Measurements from ENCODE around the gene ACAA1.
A peak's percentile ranks its signal among the peaks of the same experiment; 100 is the strongest.

Gene ACAA1

GRCh38 chr3:38118421-38119247 lies 18.3 kb downstream of the ACAA1 start:
- DNase-seq (ENCODE audit: low read depth): no peak

DNA sequence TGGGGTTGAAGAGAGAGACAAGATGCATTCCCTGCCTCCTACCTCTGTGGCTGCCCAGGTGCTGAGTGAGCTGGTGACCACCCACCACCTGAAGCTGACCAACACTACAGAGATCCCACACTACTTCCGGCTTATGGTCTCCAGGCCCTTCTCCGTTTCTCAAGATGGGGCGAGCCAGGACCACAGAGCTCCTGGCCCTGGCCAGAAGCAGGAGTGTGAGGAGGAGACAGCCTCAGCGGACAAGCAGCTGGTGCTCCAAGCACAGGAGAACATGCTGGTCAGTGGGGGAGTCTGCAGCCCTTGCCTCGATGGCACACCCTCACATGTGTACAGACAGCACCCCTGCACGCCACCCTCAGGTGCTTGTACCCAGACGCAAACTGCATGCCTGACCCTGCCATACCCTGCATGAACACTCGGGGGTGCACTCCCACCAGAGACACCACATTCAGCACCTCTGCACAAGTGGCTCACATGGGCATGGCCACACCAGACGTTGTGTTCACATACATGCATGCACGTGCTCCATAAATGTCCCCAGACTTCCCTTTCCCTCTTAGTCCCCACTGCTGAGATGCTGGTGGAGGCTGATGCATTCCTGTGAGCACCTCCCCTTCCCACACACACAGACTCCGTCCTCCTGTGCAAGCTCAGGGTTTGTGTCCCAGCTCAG lies 19.0 kb downstream of the ACAA1 start:
- peak; percentile 45 for DNase-seq (ENCODE audit: low read depth)

DNA sequence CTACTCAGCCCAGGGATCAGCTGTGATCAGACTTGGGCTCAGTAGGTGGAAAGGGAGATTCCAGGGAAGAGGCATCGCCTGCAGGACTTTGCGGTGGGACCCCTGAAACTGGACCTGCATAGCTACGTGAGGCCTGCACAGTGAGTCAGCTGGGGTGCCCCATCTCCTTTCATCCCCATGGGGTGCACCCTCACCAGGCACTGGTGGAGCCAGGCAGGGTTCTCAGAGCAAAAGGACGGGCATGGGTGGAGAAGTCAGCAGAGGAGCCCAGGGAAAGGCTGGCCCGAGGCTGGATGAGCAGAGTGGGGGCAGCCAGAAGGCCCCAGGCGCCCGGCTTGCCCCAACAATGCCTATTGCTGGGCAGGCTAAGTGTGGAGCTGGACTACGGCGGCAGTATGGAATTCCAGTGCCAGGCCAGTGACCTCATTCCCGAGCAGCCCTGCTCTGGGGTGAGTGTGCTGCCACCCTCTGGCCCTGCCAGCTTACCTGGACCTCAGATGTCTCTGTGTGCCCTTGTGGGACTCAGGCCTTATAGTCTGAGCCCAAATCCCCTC lies 19.7 kb downstream of the ACAA1 start:
- DNase-seq (ENCODE audit: low read depth): no peak

DNA sequence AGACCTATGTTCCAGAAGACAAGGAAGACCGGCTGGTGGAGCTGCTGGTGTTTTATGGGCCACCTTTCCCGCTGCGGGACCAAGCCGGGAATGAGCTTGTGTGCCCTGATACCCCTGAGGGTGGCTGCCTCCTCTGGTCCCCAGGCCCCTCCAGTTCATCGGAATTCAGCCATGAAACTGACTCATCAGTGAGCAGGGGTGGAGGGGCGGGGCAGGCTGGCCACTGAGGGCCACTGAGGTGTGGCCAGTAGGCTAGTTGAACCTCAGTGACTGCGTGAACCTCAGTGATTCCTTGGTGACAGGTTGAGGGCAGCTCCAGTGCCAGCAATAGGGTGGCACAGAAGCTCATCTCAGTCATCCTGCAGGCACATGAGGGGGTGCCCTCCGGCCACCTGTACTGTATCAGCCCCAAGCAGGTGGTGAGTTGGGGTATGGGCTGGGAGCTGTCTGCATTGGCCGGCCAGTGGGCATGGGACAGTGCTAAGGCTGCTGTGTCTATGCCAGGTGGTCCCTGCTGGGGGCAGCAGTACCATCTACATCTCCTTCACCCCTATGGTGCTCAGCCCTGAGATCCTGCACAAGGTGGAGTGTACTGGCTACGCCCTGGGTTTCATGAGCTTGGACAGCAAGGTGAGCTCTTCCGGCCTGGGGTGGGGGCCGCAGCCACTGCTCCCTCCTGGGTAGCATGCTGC lies 20.3 kb downstream of the ACAA1 start:
- DNase-seq (ENCODE audit: low read depth): no peak

DNA sequence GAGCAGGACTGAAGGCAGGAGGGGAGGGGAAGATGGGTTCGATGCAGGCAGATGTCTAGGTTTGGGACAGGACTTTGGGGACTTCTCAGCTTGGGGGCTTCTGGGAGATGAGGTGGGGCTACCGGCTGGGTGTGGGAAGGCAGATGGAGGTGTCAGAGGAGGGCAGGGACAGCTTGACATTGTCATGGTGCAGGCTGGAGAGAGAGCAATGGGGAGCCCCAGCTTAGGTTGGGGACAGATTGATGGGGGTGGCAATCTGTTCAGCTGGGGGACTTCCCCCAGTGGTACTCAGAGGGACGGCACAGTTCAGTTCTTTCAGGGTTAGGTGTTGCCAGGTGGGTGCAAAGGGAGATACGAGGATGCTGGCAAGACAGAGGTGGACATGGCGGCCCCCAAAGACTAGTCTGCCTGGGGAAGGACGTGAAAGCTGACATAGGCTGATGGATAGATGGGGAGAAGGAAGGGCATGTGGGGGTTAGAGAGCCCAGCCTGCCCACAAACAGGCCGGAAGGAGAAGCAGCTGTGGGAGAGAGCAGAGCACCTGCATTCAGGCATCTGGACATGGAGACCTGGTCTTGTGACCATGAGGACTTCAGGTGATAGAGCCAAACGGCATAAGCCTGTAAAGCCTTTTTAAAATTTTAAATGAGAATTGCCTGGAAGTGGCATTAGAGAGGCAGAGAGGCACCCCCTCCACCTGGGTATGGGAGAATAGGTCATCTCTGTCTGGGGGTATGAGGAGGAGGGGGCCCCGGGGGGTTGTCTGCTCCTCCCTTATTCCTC lies 21.1 kb downstream of the ACAA1 start:
- no peak for DNase-seq (ENCODE audit: low read depth)

DNA sequence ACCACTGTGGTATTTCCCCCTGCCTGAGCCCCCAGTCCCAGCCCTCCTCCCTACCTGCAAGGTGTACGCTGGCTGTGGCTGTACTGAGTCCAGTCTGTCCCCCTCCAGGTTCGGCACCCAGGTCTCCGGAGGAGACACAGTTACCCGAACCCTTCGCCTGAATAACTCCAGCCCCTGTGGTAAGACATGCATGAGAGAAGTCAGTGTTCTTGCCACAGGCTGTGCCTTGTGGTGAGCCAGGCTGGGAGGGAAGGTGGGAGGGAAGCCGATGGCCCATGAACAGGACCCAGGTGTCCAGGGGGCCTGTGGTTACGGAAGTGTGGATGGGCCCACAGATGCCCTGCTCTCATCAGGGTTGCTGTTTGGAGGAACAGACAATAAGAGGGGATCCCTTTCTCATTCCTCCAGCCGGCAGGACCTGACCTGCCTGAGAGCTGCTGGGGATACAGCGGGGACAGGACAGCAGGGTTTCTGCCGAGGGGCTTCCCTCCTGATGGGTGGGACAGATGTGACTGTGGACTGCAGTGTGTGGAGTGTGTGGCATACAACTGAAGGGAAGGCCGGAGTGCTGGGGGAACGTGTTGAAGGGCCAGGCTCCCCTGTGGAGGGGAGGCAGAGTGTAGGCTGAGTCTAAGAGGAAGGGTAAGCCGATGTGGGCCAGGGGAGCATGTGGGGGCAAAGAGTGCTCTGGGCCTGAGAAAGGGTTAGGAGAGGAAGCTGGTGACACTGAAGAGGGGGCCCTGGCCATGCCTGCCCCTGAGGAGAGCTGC lies 21.9 kb downstream of the ACAA1 start:
- no peak for DNase-seq (ENCODE audit: low read depth)

DNA sequence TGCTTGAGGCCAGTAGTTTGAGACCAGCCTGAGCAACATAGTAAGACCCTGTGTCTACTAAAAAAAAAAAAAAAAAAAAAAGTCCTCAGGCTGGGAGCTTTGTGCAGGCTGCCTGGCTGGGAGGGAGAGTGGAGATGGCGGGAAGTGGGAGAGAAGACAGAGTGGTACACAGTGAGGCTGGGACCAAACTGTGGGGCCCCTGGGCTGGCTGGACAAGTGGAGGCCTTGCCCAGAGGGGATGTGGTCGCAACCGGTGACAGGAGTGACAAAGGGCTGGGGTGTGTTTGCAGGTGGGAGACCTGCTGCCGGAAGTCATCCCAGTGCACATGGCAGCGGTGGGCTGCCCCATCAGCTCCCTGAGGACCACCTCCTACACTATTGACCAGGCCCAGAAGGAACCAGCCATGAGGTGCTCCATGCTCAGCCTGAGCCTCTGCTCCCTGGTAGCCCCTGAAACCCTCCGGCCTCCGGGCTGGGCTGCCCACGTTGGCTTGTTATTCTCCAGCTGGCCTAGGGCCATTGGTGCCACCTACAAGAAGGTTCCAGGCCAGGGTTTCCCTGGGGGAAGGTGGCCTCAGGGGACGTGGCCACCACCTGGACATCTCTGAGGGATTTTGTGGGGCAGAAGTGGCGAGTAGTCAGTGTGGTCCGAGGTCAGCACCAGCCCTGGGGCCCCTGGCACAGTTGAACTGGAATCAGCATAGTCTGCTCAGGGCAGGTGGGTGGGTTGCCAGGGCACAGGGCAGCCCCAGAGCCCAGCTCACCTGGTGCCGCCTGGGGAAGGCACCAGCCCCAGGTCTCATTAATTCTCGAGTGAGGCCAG lies 22.7 kb downstream of the ACAA1 start:
- no peak for DNase-seq (ENCODE audit: low read depth)

- DNase-seq (ENCODE audit: low read depth): no peak
Measured at GRCh38 chr3:38112378-38112761, 24.6 kb downstream of the ACAA1 start.

- DNase-seq (ENCODE audit: low read depth): no peak
Measured at GRCh38 chr3:38111696-38112377, 25.1 kb downstream of the ACAA1 start.

DNA sequence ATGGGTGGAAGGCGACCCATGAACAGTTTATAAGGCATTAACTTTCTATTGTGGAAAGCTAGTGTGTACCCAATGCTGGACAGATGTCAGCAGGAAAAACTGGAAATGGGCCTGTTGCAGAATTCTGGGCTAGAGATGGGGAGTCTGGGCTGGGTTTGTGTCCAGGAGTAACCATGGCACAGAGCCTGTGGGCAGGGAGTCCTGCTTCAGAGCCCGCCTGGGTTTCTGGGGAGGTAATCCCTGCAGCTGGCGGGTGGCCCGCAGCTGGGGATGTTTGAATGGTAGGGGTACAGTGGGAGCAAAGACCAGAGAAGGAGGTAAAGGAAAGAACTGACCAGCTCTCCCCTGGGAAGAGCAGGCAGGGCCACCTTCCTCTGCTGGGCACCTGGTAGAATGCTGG lies 25.7 kb downstream of the ACAA1 start:
- DNase-seq (ENCODE audit: low read depth): no peak

GRCh38 chr3:38110314-38111050 lies 26.4 kb downstream of the ACAA1 start:
- DNase-seq (ENCODE audit: low read depth): no peak

DNA sequence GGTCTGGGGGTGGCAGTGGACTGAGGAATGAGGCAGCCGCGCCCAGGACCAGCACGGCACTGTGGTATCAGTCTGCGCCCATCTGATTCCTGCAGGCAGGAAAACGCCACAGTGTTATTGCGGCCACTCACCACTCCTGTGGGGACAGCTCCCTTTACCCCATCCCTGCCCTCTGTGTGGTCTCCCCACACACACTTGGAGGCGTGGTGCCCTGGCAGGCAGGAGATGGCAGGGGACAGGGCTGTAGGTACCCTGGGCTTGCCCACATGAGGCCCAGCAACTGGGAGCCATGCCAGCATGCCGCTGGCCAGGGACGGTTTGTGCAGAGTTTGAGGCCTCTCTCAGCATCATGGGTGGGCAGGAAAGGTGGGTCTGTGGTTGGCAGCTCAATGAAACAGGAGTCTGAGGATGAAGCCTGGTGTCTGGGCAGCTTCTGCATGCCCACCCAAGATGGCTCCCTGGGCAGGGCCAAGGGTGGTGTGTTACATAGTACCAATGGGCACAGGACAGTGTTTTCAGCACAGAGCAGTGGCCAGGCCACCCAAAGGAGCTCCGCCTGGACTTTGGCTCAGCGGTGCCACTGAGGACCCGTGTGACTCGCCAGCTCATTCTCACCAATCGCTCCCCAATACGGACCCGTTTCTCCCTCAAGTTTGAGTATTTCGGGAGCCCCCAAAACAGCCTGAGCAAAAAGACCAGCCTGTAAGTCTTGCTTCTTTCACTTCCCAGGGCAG lies 27.2 kb downstream of the ACAA1 start:
- no peak for DNase-seq (ENCODE audit: low read depth)

DNA sequence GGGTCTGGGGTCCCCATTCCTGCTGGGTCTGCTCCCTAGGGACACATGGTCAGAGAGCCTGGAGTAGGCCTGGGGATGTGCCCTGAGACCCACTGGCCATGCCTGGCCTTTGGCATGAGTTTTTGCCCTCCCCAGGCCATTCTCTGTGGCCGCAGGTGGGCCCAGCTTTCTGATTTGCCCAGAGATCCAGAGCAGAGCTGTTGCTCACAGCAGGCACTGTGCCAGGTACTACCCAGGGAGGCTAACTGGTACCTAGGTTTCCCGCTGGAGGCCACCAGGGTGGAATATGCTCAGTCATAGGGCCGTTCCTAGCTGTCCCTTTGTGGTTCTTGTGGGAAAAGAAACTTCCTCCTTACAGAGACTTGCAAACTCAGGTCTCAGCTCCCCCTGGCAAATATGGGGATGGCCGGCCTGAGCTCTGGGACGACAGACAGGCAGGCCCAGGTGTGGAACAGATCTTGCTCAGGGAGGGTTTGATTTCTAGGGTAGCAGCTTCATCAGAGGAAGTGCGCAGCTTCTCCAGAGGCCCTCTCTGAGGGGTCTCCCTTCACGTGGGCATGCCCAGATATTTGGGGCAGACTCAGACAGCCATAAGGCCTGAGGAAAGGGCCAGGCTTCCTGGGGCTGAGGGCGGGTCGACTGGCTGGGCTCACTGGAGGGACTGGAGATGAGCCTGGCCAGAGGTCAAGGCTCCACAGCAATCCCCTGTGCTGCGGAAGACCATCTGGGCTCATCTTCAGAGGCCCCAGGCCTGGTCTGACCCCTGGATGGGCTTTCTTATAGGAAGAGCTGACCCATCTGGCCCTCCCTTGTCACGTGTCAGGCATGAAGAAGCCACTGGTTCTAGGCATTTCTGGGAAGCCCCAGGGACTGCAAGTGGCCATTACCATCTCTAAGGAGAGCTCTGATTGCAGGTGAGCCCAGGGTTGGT lies 28.0 kb downstream of the ACAA1 start:
- DNase-seq (ENCODE audit: low read depth): no peak

DNA sequence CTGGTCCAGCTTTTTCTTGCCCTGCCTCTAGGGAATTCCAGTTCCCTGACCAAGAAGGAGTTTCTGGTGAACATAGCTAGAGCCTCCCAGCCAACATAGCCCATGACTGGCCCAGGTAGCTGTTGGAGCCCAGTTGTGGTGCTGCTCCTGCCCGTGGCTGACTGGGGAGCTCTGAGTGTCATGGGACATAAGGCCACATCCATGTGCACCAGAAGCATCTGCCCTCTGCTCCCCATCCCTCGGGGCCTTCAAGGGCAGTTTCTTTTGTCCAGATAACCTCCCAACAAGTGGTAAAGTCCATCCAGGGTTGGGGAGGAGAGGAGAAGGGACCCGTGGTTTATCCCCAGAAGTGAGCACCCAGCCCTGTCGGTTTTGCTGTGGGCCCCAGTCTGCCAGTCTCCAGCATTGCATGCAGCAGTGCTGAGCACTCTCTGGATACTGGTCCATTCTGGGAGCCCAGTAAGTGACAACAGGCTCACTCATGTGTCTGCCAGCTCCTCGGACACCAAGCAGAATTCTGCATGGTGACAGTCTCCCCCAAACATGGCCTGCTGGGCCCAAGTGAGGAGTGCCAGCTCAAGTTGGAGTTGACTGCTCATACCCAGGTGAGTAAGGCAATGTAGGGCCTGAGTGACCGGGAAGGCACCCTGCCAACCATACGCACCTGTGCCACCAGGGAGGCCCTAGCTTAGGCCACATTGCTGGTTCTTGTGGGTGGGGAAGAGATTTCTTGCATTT lies 28.8 kb downstream of the ACAA1 start:
- no peak for DNase-seq (ENCODE audit: low read depth)

- DNase-seq (ENCODE audit: low read depth): no peak
Measured at GRCh38 chr3:38105525-38105924, 31.4 kb downstream of the ACAA1 start.

- DNase-seq (ENCODE audit: low read depth): no peak
Measured at GRCh38 chr3:38102444-38102814, 34.5 kb downstream of the ACAA1 start.

All from stimulated activated CD8-positive, alpha-beta memory T cell treated with anti-CD3 and anti-CD28 coated beads, Interleukin-15, amount 100 ng/mL, for 24 hours (primary cell).